Measurements from ENCODE around the gene TRIM63. TPM values are rescaled to one million over a fixed set of nuclear protein-coding genes. Genes with fewer than 3 reads are reported as not detected.

TRIM63 gene
- total RNA-seq, 1 donor from 2014 or later: 26.2 TPM

GRCh38 chr1:26019641-26020315 lies 47.7 kb downstream of the TRIM63 start:
- DNase-seq (ENCODE audit: low read depth): peak; percentile 65

DNA sequence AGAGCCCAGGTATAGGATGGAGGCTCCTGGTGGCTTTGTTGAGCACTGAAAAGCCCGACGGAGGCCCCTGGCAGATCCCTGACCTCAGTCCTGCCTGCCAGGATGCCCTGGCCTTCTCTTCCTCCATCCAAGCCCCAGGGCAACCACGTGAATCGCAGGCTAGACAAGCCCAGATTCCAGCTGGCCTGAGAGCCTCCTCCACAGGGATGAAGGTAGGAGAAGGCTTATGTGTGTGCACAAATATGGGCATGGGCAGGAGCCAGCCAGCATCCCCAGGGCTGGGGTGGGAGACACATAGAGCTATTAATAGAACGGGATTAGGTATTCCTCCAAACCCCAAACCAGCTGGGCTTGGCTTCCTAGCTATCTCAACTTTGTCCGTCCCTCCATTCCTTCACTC lies 49.8 kb downstream of the TRIM63 start:
- DNase-seq (ENCODE audit: low read depth): peak; percentile 93

GRCh38 chr1:26016953-26017545 lies 50.4 kb downstream of the TRIM63 start:
- no peak for DNase-seq (ENCODE audit: low read depth)

- peak; percentile 74 for DNase-seq (ENCODE audit: low read depth)
Measured at GRCh38 chr1:26016258-26016952, 51.0 kb downstream of the TRIM63 start.

DNA sequence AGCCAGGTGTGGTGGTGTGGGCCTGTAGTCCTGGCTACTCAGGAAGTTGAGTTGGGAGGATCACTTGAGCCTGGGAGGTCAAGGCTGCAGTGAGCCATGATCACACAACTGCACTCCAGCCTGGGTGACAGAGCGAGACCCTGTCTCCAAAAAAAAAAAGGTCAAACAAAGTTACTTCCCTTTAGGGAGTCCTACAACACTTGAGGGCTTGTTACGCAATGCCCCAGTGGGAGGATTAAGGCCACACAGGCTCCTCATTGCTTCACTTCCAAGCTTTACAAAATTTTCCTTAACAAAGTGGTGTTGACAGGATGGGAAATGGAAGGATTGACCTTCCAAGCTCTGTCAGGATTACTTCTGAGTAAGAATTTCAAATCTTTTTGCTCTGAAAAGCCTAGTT lies 52.1 kb downstream of the TRIM63 start:
- DNase-seq (ENCODE audit: low read depth): no peak

- no peak for DNase-seq (ENCODE audit: low read depth)
Measured at GRCh38 chr1:26014179-26014578, 53.3 kb downstream of the TRIM63 start.

DNA sequence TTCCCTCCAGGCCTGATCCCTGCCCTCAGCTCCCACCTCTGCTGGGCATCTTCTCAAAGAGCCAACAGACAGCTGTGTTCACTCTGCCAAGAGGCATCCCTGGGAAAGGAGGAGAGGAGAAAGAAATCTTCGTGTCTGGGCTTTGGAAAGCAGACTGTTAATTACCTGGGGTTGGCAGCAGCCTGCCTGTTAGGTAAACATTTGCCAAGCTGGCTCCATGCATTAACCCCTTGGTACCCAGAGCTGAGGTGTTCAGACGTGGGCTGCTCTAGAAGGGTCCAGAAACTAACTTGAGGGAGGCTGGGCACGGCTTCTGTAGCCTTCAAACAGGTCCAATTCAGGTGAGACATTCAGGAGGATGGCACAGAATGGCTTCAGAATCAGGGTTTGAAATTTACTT lies 54.6 kb downstream of the TRIM63 start:
- DNase-seq (ENCODE audit: low read depth): no peak

DNA sequence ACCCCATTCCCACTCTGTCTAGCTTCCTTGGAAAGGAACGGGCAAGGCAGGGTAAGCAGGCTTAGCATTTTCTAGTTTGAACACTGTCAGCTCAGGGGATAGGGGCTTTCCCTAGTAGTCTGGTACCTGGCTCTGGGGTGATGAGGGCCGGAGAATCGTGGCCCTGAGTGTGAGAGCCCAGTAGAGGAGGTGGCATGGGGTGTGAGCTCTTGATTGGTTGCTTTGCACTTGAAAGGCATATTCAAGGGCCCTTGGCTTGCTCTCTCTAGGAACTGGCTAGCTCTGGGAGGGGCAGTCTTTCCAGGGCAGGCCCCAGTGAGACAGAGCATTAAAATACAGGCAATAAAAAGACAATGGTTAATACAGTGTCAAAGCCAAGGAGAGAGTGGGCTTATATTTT lies 56.6 kb downstream of the TRIM63 start:
- no peak for DNase-seq (ENCODE audit: low read depth)

DNA sequence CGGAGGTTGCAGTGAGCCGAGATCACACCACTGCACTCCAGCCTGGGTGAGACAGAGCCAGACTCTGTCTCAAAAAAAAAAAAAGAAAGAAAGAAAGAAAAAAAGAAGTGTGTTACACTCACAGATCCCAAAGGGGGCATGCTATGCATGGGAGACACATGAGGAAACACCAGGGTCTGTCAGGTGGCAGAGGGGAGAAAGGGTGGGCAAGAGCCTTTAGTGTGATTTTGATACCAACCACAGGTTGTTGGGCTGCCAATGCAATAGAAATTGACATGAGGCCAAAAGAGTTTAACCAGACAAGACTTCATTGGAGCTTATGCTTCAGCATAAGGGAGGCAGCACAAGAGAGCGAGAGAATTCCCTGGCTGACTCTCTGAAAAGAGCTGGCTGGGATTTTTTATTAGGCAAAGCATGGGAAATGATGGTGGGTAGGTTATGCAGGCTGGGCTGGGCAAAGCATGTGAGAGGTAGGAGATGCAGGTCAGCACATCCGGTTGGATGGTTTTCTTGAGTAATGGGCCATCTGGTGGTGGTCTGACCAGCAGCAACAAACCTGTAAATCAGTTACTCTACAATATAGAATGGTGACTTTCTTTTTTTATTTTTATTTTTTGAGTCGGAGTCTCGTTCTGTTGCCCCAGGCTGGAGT lies 57.5 kb downstream of the TRIM63 start:
- DNase-seq (ENCODE audit: low read depth): no peak

- DNase-seq (ENCODE audit: low read depth): no peak
Measured at GRCh38 chr1:26006710-26007109, 60.7 kb downstream of the TRIM63 start.

DNA sequence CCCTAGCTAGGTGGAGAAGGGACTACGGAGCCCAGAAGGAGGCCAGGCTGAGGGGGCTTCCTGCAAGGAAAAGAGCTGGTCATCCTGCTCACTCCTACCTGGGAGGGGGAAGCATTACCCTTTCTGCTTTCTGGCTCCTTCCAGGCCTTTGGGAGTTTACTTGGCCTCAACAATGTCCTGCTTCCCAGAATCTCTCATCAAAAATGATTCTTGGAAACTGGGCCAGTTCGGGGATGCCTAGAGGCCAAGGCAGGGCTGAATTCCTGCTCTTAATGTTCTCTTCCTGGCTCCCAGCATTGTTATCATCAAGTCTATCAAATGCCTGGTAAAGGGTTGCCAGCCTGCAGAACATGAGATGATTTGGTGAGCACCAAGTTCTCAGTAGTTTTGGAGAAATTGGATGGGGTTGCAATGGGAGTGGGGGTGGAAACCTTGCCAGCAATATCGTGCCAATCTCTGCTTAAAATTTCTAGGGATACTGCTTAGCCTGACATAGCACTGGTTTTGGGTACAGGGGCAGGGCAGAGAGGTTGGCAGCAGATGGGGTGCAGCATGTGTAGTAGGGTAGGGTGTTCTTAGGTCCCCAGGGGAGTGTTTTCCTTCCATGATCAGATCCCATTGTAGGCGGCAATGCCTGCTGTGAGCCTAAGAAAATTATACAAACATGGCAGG lies 61.9 kb downstream of the TRIM63 start:
- no peak for DNase-seq (ENCODE audit: low read depth)

GRCh38 chr1:26003756-26004155 lies 63.7 kb downstream of the TRIM63 start:
- DNase-seq (ENCODE audit: low read depth): no peak

- DNase-seq (ENCODE audit: low read depth): no peak
Measured at GRCh38 chr1:26003262-26003661, 64.2 kb downstream of the TRIM63 start.

Other genes with a start within 250 kb of the TRIM63 start
- gene MTFR1L, start 247.7 kb downstream of the TRIM63 start, total RNA-seq: 81.2 and 81.6 TPM in 2 replicates
- 0.70 and 2.3 TPM in 2 replicates for gene AUNIP, start 208.2 kb downstream of the TRIM63 start, total RNA-seq
- gene PAQR7, start 191.9 kb downstream of the TRIM63 start, total RNA-seq: 6.3 and 9.8 TPM in 2 replicates
- 138 and 179 TPM in 2 replicates for gene STMN1, start 161.2 kb downstream of the TRIM63 start, total RNA-seq
- gene PAFAH2, start 69.6 kb downstream of the TRIM63 start, total RNA-seq: 18.0 and 45.2 TPM in 2 replicates
- gene EXTL1, start 45.9 kb downstream of the TRIM63 start, total RNA-seq: 12.8 and 20.1 TPM in 2 replicates
- 0.10 and 0.21 TPM in 2 replicates for gene SLC30A2, start 21.5 kb downstream of the TRIM63 start, total RNA-seq
- gene PDIK1L, start 44.2 kb upstream of the TRIM63 start, total RNA-seq: 5.1 and 5.9 TPM in 2 replicates
- gene FAM110D, start 91.4 kb upstream of the TRIM63 start, total RNA-seq: not detected in 2 replicates
- not detected in 2 replicates for gene C1orf232, start 101.3 kb upstream of the TRIM63 start, total RNA-seq
- 25.6 and 27.8 TPM in 2 replicates for gene ZNF593, start 102.3 kb upstream of the TRIM63 start, total RNA-seq
- not detected in 2 replicates for gene ZNF593OS, start 104.2 kb upstream of the TRIM63 start, total RNA-seq
- 0.36 and 0.62 TPM in 2 replicates for gene CNKSR1, start 109.9 kb upstream of the TRIM63 start, total RNA-seq
- not detected in 2 replicates for gene CATSPER4, start 123.0 kb upstream of the TRIM63 start, total RNA-seq
- gene CEP85, start 166.6 kb upstream of the TRIM63 start, total RNA-seq: 13.0 and 22.6 TPM in 2 replicates
- 49.0 and 51.4 TPM in 2 replicates for gene SH3BGRL3, start 212.5 kb upstream of the TRIM63 start, total RNA-seq
- 4.2 and 4.5 TPM in 2 replicates for gene UBXN11, start 239.0 kb upstream of the TRIM63 start, total RNA-seq

Measured in myocyte (in vitro differentiated cells).